Measurements from ENCODE around the gene STARD3. TPM values are rescaled to one million over a fixed set of nuclear protein-coding genes. Genes with fewer than 3 reads are reported as not detected.
"Not testable (repeated sequence)": the region's sequence is repeated elsewhere in the genome, so short reads cannot be mapped to it uniquely, and the experiment has no call there.

STARD3 gene
- polyA plus RNA-seq = 10 to 100 TPM; 45.1 to 88.6 (median 78.5) TPM

- peaks cover 54% of the 10 kb centered on the region in 2 donors for H3K4me1 Mint-ChIP-seq
- peak; percentile 86 to 90 (median 89) for DNase-seq
- H3K36me3 Mint-ChIP-seq = no peaks in the 10 kb centered on the region
- H3K27me3 Mint-ChIP-seq (ENCODE audit: low read depth in 3 of 3) = peaks cover 0 to 8% (median 8%) of the 10 kb centered on the region in 3 donors
- peak within 1 kb of the TSS; percentile 88 to 99 (median 91) for H3K4me3 Mint-ChIP-seq
- no peaks in the 10 kb centered on the region for H3K9me3 Mint-ChIP-seq
- peak within 1 kb of the TSS; percentile 89 to 96 (median 94) for H3K27ac Mint-ChIP-seq
These were observed at the start of gene STARD3 for GRCh38 chr17:39636927-39637736. TSS of gene STARD3 (plus strand) at chr17:39637144. CDS start at chr17:39653532, 16,388 bp downstream.

GRCh38 chr17:39590180-39590579 is 46.8 kb upstream of the STARD3 start:
- not testable (repeated sequence) for H3K4me3 Mint-ChIP-seq, H3K27ac Mint-ChIP-seq, H3K36me3 Mint-ChIP-seq, H3K4me1 Mint-ChIP-seq, H3K9me3 Mint-ChIP-seq, DNase-seq
- H3K27me3 Mint-ChIP-seq (ENCODE audit: low read depth in 3 of 3) = peaks cover 7 to 20% (median 12%) of the 10 kb centered on the region in 3 donors

- no peak overlapping the region for H3K4me3 Mint-ChIP-seq
- peaks cover 0 to 2% of the 10 kb centered on the region in 2 donors for H3K4me1 Mint-ChIP-seq
- peak in 2 of 3 donors; percentile 15 to 17 for DNase-seq
- peaks cover 10 to 31% (median 18%) of the 10 kb centered on the region in 3 donors for H3K27me3 Mint-ChIP-seq (ENCODE audit: low read depth in 3 of 3)
- peaks cover 0 to 4% (median 4%) of the 10 kb centered on the region in 3 donors for H3K36me3 Mint-ChIP-seq
- peaks cover 0 to 7% (median 0%) of the 10 kb centered on the region in 6 donors for H3K9me3 Mint-ChIP-seq
- no peak overlapping the region for H3K27ac Mint-ChIP-seq
These were observed 44.7 kb upstream of the STARD3 start for GRCh38 chr17:39591958-39592954.

- Mint-ChIP-seq H3K4me1 (peaks cover 0 to 4% of the 10 kb centered on the region in 2 donors), H3K27ac (no peak overlapping the region), H3K27me3 (ENCODE audit: low read depth in 3 of 3) (peaks cover 17 to 38% (median 28%) of the 10 kb centered on the region in 3 donors), H3K9me3 (peaks cover 0 to 7% (median 0%) of the 10 kb centered on the region in 6 donors), H3K36me3 (peaks cover 0 to 4% (median 4%) of the 10 kb centered on the region in 3 donors), H3K4me3 (no peak overlapping the region)
- no peak for DNase-seq
These were observed 43.6 kb upstream of the STARD3 start for GRCh38 chr17:39593371-39593770.

GRCh38 chr17:39595294-39595693 is 41.6 kb upstream of the STARD3 start:
- Mint-ChIP-seq H3K4me1 (peaks cover 0 to 4% of the 10 kb centered on the region in 2 donors), H3K27me3 (ENCODE audit: low read depth in 3 of 3) (peaks cover 21 to 42% (median 27%) of the 10 kb centered on the region in 3 donors)

GRCh38 chr17:39595928-39596510 is 40.9 kb upstream of the STARD3 start:
- Mint-ChIP-seq H3K27ac (no peak overlapping the region), H3K4me3 (peak overlapping the region in 1 of 5 donors; percentile 20), H3K27me3 (ENCODE audit: low read depth in 3 of 3) (peaks cover 22 to 44% (median 27%) of the 10 kb centered on the region in 3 donors)

More at GRCh38 chr17:39595294-39595693, 41.6 kb upstream of the STARD3 start:
- peaks cover 0 to 4% (median 4%) of the 10 kb centered on the region in 3 donors for H3K36me3 Mint-ChIP-seq
- no peak overlapping the region for H3K27ac Mint-ChIP-seq
- no peak for DNase-seq
- peaks cover 0 to 6% (median 0%) of the 10 kb centered on the region in 6 donors for H3K9me3 Mint-ChIP-seq
- no peak overlapping the region for H3K4me3 Mint-ChIP-seq

GRCh38 chr17:39596543-39597267 is 40.2 kb upstream of the STARD3 start:
- peaks cover 0 to 4% (median 4%) of the 10 kb centered on the region in 3 donors for H3K36me3 Mint-ChIP-seq
- peak overlapping the region in 1 of 5 donors; percentile 9 for H3K4me3 Mint-ChIP-seq
- H3K27me3 Mint-ChIP-seq (ENCODE audit: low read depth in 3 of 3) = peaks cover 24 to 44% (median 30%) of the 10 kb centered on the region in 3 donors
- H3K9me3 Mint-ChIP-seq = peaks cover 0 to 9% (median 0%) of the 10 kb centered on the region in 6 donors
- peaks cover 0 to 4% of the 10 kb centered on the region in 2 donors for H3K4me1 Mint-ChIP-seq
- H3K27ac Mint-ChIP-seq = no peak overlapping the region
- DNase-seq = no peak

More at GRCh38 chr17:39595928-39596510, 40.9 kb upstream of the STARD3 start:
- Mint-ChIP-seq H3K4me1 (peaks cover 0 to 4% of the 10 kb centered on the region in 2 donors), H3K36me3 (peaks cover 0 to 4% (median 4%) of the 10 kb centered on the region in 3 donors), H3K9me3 (peaks cover 0 to 7% (median 0%) of the 10 kb centered on the region in 6 donors)
- DNase-seq = no peak

GRCh38 chr17:39597372-39598046 is 39.4 kb upstream of the STARD3 start:
- peaks cover 0 to under 1% (median under 1%) of the 10 kb centered on the region in 3 donors for H3K36me3 Mint-ChIP-seq
- no peak overlapping the region for H3K27ac Mint-ChIP-seq
- no peak for DNase-seq
- H3K4me3 Mint-ChIP-seq = no peak overlapping the region
- peaks cover 0 to 4% of the 10 kb centered on the region in 2 donors for H3K4me1 Mint-ChIP-seq
- peaks cover 0 to 14% (median 0%) of the 10 kb centered on the region in 6 donors for H3K9me3 Mint-ChIP-seq
- H3K27me3 Mint-ChIP-seq (ENCODE audit: low read depth in 3 of 3) = peaks cover 26 to 45% (median 32%) of the 10 kb centered on the region in 3 donors

- H3K9me3 Mint-ChIP-seq = peaks cover 0 to 14% (median 0%) of the 10 kb centered on the region in 6 donors
- H3K36me3 Mint-ChIP-seq = no peaks in the 10 kb centered on the region
- peaks cover 25 to 44% (median 38%) of the 10 kb centered on the region in 3 donors for H3K27me3 Mint-ChIP-seq (ENCODE audit: low read depth in 3 of 3)
- DNase-seq = no peak
- peaks cover 0 to 4% of the 10 kb centered on the region in 2 donors for H3K4me1 Mint-ChIP-seq
- no peak overlapping the region for H3K4me3 Mint-ChIP-seq
- no peak overlapping the region for H3K27ac Mint-ChIP-seq
These were observed 38.9 kb upstream of the STARD3 start for GRCh38 chr17:39598047-39598481.

- H3K4me3 Mint-ChIP-seq = no peak overlapping the region
- peaks cover 24 to 47% (median 43%) of the 10 kb centered on the region in 3 donors for H3K27me3 Mint-ChIP-seq (ENCODE audit: low read depth in 3 of 3)
- H3K4me1 Mint-ChIP-seq = peaks cover 0 to 6% of the 10 kb centered on the region in 2 donors
- H3K36me3 Mint-ChIP-seq = no peaks in the 10 kb centered on the region
- H3K9me3 Mint-ChIP-seq = peaks cover 0 to 14% (median 0%) of the 10 kb centered on the region in 6 donors
- peak overlapping the region in 1 of 6 donors; percentile 22 for H3K27ac Mint-ChIP-seq
- DNase-seq = no peak
These were observed 38.3 kb upstream of the STARD3 start for GRCh38 chr17:39598630-39599003.

- Mint-ChIP-seq H3K36me3 (no peaks in the 10 kb centered on the region), H3K27ac (peak overlapping the region in 1 of 6 donors; percentile 22), H3K4me1 (peaks cover 0 to 8% of the 10 kb centered on the region in 2 donors), H3K9me3 (peaks cover 0 to 14% (median 0%) of the 10 kb centered on the region in 6 donors), H3K27me3 (ENCODE audit: low read depth in 3 of 3) (peaks cover 24 to 50% (median 43%) of the 10 kb centered on the region in 3 donors), H3K4me3 (no peak overlapping the region)
- DNase-seq = no peak
These were observed 37.8 kb upstream of the STARD3 start for GRCh38 chr17:39599004-39599664.

Measured in immature natural killer cell (primary cell).